Fibroblast of lung (primary cell): ENCODE data around the gene DNAJB12. TPM values are rescaled to one million over a fixed set of nuclear protein-coding genes. Genes with fewer than 3 reads are reported as not detected.

Experiments
- DNase-seq, 2 donors: peaks; one replicate each; pipeline versions ENCODE4 v3.0.0 to v3.0.0-alpha.2; 2010; ENCODE audit warnings: low read depth in 2 of 2
- H2AFZ ChIP-seq: 2 replicates; pipeline ENCODE4 v1.5.1; 2012; ENCODE audit warnings: low read length, control low read depth, inconsistent platforms
- H3K27ac ChIP-seq: 2 replicates; pipeline ENCODE4 v1.5.1; 2011; ENCODE audit warnings: low read length, control low read depth; ENCODE audit not compliant: insufficient read depth
- H3K27me3 ChIP-seq: 2 replicates; pipeline ENCODE4 v1.5.1; 2011; ENCODE audit warnings: mild to moderate bottlenecking, low read length; ENCODE audit not compliant: control insufficient read depth, insufficient read depth
- H3K36me3 ChIP-seq: 2 replicates; pipeline ENCODE4 v1.5.1; 2011; ENCODE audit warnings: low read length; ENCODE audit not compliant: control insufficient read depth, insufficient read depth
- H3K4me1 ChIP-seq: 2 replicates; pipeline ENCODE4 v1.5.1; 2011; ENCODE audit warnings: low read length; ENCODE audit not compliant: control insufficient read depth, insufficient read depth; ENCODE audit errors: extremely low read depth
- H3K4me2 ChIP-seq: 2 replicates; pipeline ENCODE4 v1.5.1; 2011; ENCODE audit warnings: low read length, control low read depth; ENCODE audit not compliant: insufficient read depth; ENCODE audit errors: extremely low read depth
- H3K4me3 ChIP-seq, 4 experiments: fragments of 200-600 bp in 1 of 4; sonication (generic) in 1 of 4; replicated peaks in 1 of 4; 2 replicates each; pipeline ENCODE4 v1.5.1; 2011 to 2016; ENCODE audit warnings: low read length in 4 of 4, low read depth in 3 of 4, mild to moderate bottlenecking in 3 of 4, control low read depth in 2 of 4, inconsistent platforms in 1 of 4, mixed read lengths in 1 of 4; ENCODE audit not compliant: insufficient read depth in 1 of 4; ENCODE audit errors: control extremely low read depth in 1 of 4
- H3K79me2 ChIP-seq: 2 replicates; pipeline ENCODE4 v1.5.1; 2012; ENCODE audit warnings: mild to moderate bottlenecking, low read length, inconsistent platforms; ENCODE audit not compliant: control insufficient read depth, insufficient read depth
- H3K9ac ChIP-seq: 2 replicates; pipeline ENCODE4 v1.5.1; 2011; ENCODE audit warnings: mild to moderate bottlenecking, low read length, control low read depth; ENCODE audit not compliant: insufficient read depth
- H3K9me3 ChIP-seq: 2 replicates; pipeline ENCODE4 v1.5.1; 2012; ENCODE audit warnings: low read depth, low read length; ENCODE audit not compliant: control insufficient read depth, insufficient read depth
- H4K20me1 ChIP-seq: 2 replicates; pipeline ENCODE4 v1.5.1; 2011; ENCODE audit warnings: low read length; ENCODE audit not compliant: control insufficient read depth, insufficient read depth; ENCODE audit errors: extremely low read depth
- EZH2 ChIP-seq: IDR thresholded peaks from 2 replicates; pipeline ENCODE4 v1.5.1; 2012; ENCODE audit warnings: low read length, control low read depth, mild to moderate bottlenecking; ENCODE audit errors: missing control alignments
- polyA plus RNA-seq, 2 donors: library from polyadenylated mRNA; depleted of rRNA in 1 of 2; stranded (reverse) in 1 of 2; unstranded in 1 of 2; fragments of >200 nt; gene quantifications; 2 replicates each; pipeline ENCODE4 v1.2.1, GENCODE V29; 2011 to 2012; ENCODE audit warnings: missing spikeins in 1 of 2
- total RNA-seq: library from RNA; depleted of rRNA; stranded (reverse); fragments of >200 nt; gene quantifications from 2 replicates; pipeline ENCODE4 v1.2.1, GENCODE V29; 2014
- TF ChIP-seq, protein P1 (sequence below), 2 donors: IDR thresholded peaks in 1 of 2; conservative IDR thresholded peaks in 1 of 2; 1 replicate in 1 of 2; 2 replicates in 1 of 2; pipeline ENCODE4 v1.5.1; 2011 to 2012; ENCODE audit warnings: low read length in 2 of 2, control low read depth in 1 of 2, inconsistent platforms in 1 of 2, low read depth in 1 of 2, mild to moderate bottlenecking in 1 of 2

Gene DNAJB12
- total and polyA plus RNA-seq, 2 donors (not counting 1 experiment from before 2014, with no cell fraction given) = 17.2 to 26.3 TPM

DNA sequence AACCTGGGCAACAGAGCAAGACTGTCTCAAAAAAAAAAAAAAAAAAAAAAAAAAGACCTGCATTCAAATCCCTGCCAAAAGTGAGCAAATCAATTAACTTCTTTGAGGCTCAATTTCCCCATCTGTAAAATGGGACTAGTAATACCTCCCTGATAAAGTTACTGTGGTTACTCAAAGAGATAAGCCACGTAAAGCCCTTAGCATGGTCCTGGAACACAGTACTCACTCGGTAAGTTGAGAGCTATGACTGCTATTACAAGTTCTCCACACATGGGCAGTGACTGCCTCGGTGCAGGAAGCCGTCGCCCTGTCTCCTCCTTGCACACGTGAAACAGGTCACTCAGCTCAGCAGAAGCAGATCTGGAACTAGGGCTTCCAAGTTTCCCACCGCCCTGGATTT is 43.1 kb downstream of the DNAJB12 start:
- Histone ChIP-seq H3K27me3 (no peaks in the 10 kb centered on the region), H3K79me2 (no peaks in the 10 kb centered on the region), H3K27ac (no peak overlapping the region), H3K4me2 (no peak overlapping the region), H4K20me1 (no peaks in the 10 kb centered on the region), H3K9me3 (no peaks in the 10 kb centered on the region), H3K4me1 (peaks cover 35% of the 10 kb centered on the region), H3K4me3 (no peak overlapping the region), H3K36me3 (no peaks in the 10 kb centered on the region), H2AFZ (no peak overlapping the region), H3K9ac (no peak overlapping the region)
- no peak for TF ChIP-seq EZH2
- TF ChIP-seq, protein P1, sequence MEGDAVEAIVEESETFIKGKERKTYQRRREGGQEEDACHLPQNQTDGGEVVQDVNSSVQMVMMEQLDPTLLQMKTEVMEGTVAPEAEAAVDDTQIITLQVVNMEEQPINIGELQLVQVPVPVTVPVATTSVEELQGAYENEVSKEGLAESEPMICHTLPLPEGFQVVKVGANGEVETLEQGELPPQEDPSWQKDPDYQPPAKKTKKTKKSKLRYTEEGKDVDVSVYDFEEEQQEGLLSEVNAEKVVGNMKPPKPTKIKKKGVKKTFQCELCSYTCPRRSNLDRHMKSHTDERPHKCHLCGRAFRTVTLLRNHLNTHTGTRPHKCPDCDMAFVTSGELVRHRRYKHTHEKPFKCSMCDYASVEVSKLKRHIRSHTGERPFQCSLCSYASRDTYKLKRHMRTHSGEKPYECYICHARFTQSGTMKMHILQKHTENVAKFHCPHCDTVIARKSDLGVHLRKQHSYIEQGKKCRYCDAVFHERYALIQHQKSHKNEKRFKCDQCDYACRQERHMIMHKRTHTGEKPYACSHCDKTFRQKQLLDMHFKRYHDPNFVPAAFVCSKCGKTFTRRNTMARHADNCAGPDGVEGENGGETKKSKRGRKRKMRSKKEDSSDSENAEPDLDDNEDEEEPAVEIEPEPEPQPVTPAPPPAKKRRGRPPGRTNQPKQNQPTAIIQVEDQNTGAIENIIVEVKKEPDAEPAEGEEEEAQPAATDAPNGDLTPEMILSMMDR (conservative IDR thresholded peaks at IDR 0.05 in 1 of 2, IDR thresholded peaks at IDR 0.05 in 1 of 2; ENCODE audit: low read depth in 1 of 2, low read length in 2 of 2) = no peak
- DNase-seq = no peak

DNA sequence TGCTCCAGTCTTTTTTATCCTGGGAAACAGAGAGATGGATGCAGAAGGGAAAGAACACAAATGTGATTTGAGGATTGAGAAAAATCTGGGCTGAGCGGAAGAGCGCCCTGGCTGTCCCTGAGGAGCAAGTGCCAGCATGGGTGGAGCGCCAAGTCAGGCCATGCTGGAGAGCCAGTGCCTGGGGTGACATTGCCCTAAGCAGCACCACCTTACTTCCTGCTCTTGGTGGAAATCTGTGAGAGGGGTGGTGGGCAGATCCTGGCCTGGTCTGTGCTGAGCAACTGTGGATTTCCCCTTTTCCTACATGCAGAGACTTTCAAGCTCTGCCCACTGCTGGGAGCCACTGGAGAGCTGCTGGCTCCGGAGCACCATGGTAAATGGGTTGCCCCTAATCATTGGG is 44.1 kb downstream of the DNAJB12 start:
- DNase-seq = no peak
- TF ChIP-seq EZH2 = no peak
- TF ChIP-seq, protein P1 (conservative IDR thresholded peaks at IDR 0.05 in 1 of 2, IDR thresholded peaks at IDR 0.05 in 1 of 2; ENCODE audit: low read depth in 1 of 2, low read length in 2 of 2) = no peak
- Histone ChIP-seq H3K27me3 (no peaks in the 10 kb centered on the region), H2AFZ (no peak overlapping the region), H3K4me1 (peaks cover 29% of the 10 kb centered on the region), H4K20me1 (no peaks in the 10 kb centered on the region), H3K9ac (no peak overlapping the region), H3K36me3 (no peaks in the 10 kb centered on the region), H3K4me2 (no peak overlapping the region), H3K4me3 (no peak overlapping the region), H3K79me2 (no peaks in the 10 kb centered on the region), H3K27ac (no peak overlapping the region), H3K9me3 (no peaks in the 10 kb centered on the region)

DNA sequence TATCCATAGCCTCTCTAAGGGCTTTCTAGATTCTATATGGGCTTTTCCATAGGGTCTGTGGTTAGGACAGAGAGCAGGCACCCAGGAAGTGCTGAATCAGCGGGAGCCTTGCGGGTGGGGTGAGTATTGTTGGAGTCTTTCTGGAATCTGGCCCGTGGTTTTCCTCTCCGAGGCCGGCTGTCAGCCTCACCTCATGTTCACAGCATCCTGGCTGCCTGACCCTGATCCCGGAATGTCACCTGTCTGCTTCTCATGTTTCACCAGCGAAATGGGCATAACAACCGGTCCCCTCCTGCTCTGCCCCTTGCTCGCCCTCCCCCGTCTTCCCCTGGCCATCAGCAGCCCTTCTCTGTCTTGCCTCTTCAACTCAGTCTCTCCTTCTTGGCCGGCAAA is 44.5 kb downstream of the DNAJB12 start:
- Histone ChIP-seq H3K79me2 (no peaks in the 10 kb centered on the region), H3K4me3 (no peak overlapping the region), H3K9me3 (no peaks in the 10 kb centered on the region), H3K9ac (no peak overlapping the region), H4K20me1 (no peaks in the 10 kb centered on the region), H3K27ac (no peak overlapping the region), H3K4me1 (peaks cover 27% of the 10 kb centered on the region), H3K27me3 (no peaks in the 10 kb centered on the region), H2AFZ (no peak overlapping the region), H3K36me3 (no peaks in the 10 kb centered on the region), H3K4me2 (peak overlapping the region; percentile 8)
- peak in 1 of 2 donors; percentile 42 for DNase-seq
- no peak for TF ChIP-seq EZH2
- TF ChIP-seq, protein P1 (conservative IDR thresholded peaks at IDR 0.05 in 1 of 2, IDR thresholded peaks at IDR 0.05 in 1 of 2; ENCODE audit: low read depth in 1 of 2, low read length in 2 of 2) = no peak
